Endodermal cell (in vitro differentiated cells): Measurements from ENCODE around the gene SLC25A17. TPM values are rescaled to one million over a fixed set of nuclear protein-coding genes. Genes with fewer than 3 reads are reported as not detected.
"Not testable (repeated sequence)": the region's sequence is repeated elsewhere in the genome, so short reads cannot be mapped to it uniquely, and the experiment has no call there.

Source experiments
- DNase-seq: peaks from one replicate; pipeline ENCODE4 v3.0.0-alpha.2; 2017
- H3K27ac ChIP-seq: 2 replicates; pipeline ENCODE4 v1.5.1; 2013; ENCODE audit warnings: mild to moderate bottlenecking, low read depth, low read length, moderate library complexity
- H3K27me3 ChIP-seq: 2 replicates; pipeline ENCODE4 v1.6.1; 2013; ENCODE audit warnings: mild to moderate bottlenecking, low read length, moderate library complexity; ENCODE audit not compliant: insufficient read depth, control insufficient read depth, poor library complexity, severe bottlenecking
- H3K36me3 ChIP-seq: 2 replicates; pipeline ENCODE4 v1.7.0; 2013; ENCODE audit warnings: mild to moderate bottlenecking, low read length, moderate library complexity; ENCODE audit not compliant: control insufficient read depth, insufficient read depth
- H3K4me1 ChIP-seq: one replicate; pipeline ENCODE4 v1.7.0; 2013; ENCODE audit warnings: low read length; ENCODE audit not compliant: control insufficient read depth, insufficient read depth
- H3K4me3 ChIP-seq: 2 replicates; pipeline ENCODE4 v1.5.1; 2013; ENCODE audit warnings: mild to moderate bottlenecking, low read length, moderate library complexity
- H3K9ac ChIP-seq: 2 replicates; pipeline ENCODE4 v1.6.1; 2013; ENCODE audit warnings: mild to moderate bottlenecking, low read length, moderate library complexity; ENCODE audit not compliant: poor library complexity, severe bottlenecking; ENCODE audit errors: extremely low read depth
- H3K9me3 ChIP-seq: 2 replicates; pipeline ENCODE4 v1.6.1; 2013; ENCODE audit warnings: mild to moderate bottlenecking, low read length, moderate library complexity; ENCODE audit not compliant: control insufficient read depth
- H3K27ac Mint-ChIP-seq: 2 replicates; pipeline ENCODE4 v1.8.0; 2020; ENCODE audit warnings: mixed read lengths
- H3K27me3 Mint-ChIP-seq: 2 replicates; pipeline ENCODE4 v1.8.0; 2021; ENCODE audit warnings: mild to moderate bottlenecking, mixed read lengths; ENCODE audit not compliant: insufficient read depth
- H3K36me3 Mint-ChIP-seq: 2 replicates; pipeline ENCODE4 v1.8.0; 2020; ENCODE audit warnings: low read depth, mixed read lengths
- H3K4me1 Mint-ChIP-seq: 2 replicates; pipeline ENCODE4 v1.8.0; 2020; ENCODE audit warnings: mixed read lengths
- H3K4me3 Mint-ChIP-seq: 2 replicates; pipeline ENCODE4 v1.8.0; 2020; ENCODE audit warnings: mild to moderate bottlenecking, moderate library complexity, mixed read lengths
- H3K9me3 Mint-ChIP-seq: 2 replicates; pipeline ENCODE4 v1.8.0; 2020; ENCODE audit warnings: mild to moderate bottlenecking, mixed read lengths
- CTCF ChIP-seq: fragments of 200-600 bp; sonication (generic); conservative IDR thresholded peaks from 2 replicates; pipeline ENCODE4 v1.5.0; 2021; ENCODE audit warnings: antibody characterized with exemption, mild to moderate bottlenecking
- WGBS, 2 experiments: methylation state at CpG; one replicate each; pipeline versions ENCODE4 v1.1.5 to v1.1.7; 2013; ENCODE audit warnings: missing lambda C conversion rate in 2 of 2, mixed read lengths in 1 of 2; ENCODE audit not compliant: insufficient coverage in 1 of 2, insufficient read length in 1 of 2; 5-methylcytosine and 5-hydroxymethylcytosine counted together
- total RNA-seq, 2 donors: library from RNA; stranded (reverse); fragmentation: NEBNext Ultra II Directional in 1 of 2; extraction: Animal tissue kit (Norgen Biotek cat#: 25700) in 1 of 2; gene quantifications; 2 replicates in 1 of 2; 3 replicates in 1 of 2; pipeline ENCODE4 v1.2.1, GENCODE V29; 2021

Gene SLC25A17
- total RNA-seq, 2 donors from 2014 or later = 25.4 to 29.4 TPM

GRCh38 chr22:40853961-40854360, 34.8 kb upstream of the SLC25A17 start:
- no peak for DNase-seq
- Mint-ChIP-seq H3K36me3 (peaks cover 17% of the 10 kb centered on the region), H3K4me1 (peaks cover 43% of the 10 kb centered on the region), H3K27me3 (no peaks in the 10 kb centered on the region), H3K4me3 (peak overlapping the region; percentile 95), H3K27ac (peak overlapping the region; percentile 71), H3K9me3 (no peaks in the 10 kb centered on the region)
- peak overlapping the region; percentile 99 for H3K9ac ChIP-seq
- H3K4me3 ChIP-seq = peak overlapping the region; percentile 95
- 94 to 100% methylated on average over 1 to 2 of the region's 3 CpGs for WGBS, 2 experiments
- peaks cover 55% of the 10 kb centered on the region for H3K36me3 ChIP-seq
- no peak for TF ChIP-seq CTCF
- no peak overlapping the region for H3K27ac ChIP-seq
- H3K9me3 ChIP-seq = no peaks in the 10 kb centered on the region
- peaks cover 13% of the 10 kb centered on the region for H3K4me1 ChIP-seq
- no peaks in the 10 kb centered on the region for H3K27me3 ChIP-seq

- no peak for TF ChIP-seq CTCF
Observed at GRCh38 chr22:40853333-40853732, 34.2 kb upstream of the SLC25A17 start.

GRCh38 chr22:40845816-40846215, 26.7 kb upstream of the SLC25A17 start:
- not testable (repeated sequence) for H3K4me3 Mint-ChIP-seq, H3K9me3 ChIP-seq, H3K27ac Mint-ChIP-seq, H3K4me1 Mint-ChIP-seq, H3K9ac ChIP-seq, H3K4me1 ChIP-seq, H3K9me3 Mint-ChIP-seq, H3K27me3 ChIP-seq, H3K27me3 Mint-ChIP-seq, H3K27ac ChIP-seq, H3K4me3 ChIP-seq, DNase-seq
- H3K36me3 Mint-ChIP-seq = peaks cover 76% of the 10 kb centered on the region
- 98 to 100% methylated on average over 6 to 10 of the region's 11 CpGs for WGBS, 2 experiments
- peaks cover 97% of the 10 kb centered on the region for H3K36me3 ChIP-seq

More at GRCh38 chr22:40853333-40853732, 34.2 kb upstream of the SLC25A17 start:
- Histone ChIP-seq H3K27me3 (no peaks in the 10 kb centered on the region), H3K4me3 (peak overlapping the region; percentile 95), H3K9me3 (no peaks in the 10 kb centered on the region), H3K36me3 (peaks cover 58% of the 10 kb centered on the region), H3K4me1 (peaks cover 13% of the 10 kb centered on the region), H3K27ac (no peak overlapping the region), H3K9ac (no peak overlapping the region)
- Mint-ChIP-seq H3K36me3 (peaks cover 21% of the 10 kb centered on the region), H3K4me1 (peaks cover 40% of the 10 kb centered on the region), H3K9me3 (no peaks in the 10 kb centered on the region), H3K27ac (peak overlapping the region; percentile 71), H3K27me3 (no peaks in the 10 kb centered on the region), H3K4me3 (peak overlapping the region; percentile 95)
- no peak for DNase-seq
- 92 to 97% methylated on average over 1 of the region's 1 CpG for WGBS, 2 experiments

- H3K36me3 Mint-ChIP-seq = peaks cover 80% of the 10 kb centered on the region
- peaks cover 97% of the 10 kb centered on the region for H3K36me3 ChIP-seq
- no peaks in the 10 kb centered on the region for H3K9me3 Mint-ChIP-seq
- no peaks in the 10 kb centered on the region for H3K4me1 Mint-ChIP-seq
- no peaks in the 10 kb centered on the region for H3K27me3 ChIP-seq
- no peak overlapping the region for H3K4me3 ChIP-seq
- no peak for TF ChIP-seq CTCF
- no peaks in the 10 kb centered on the region for H3K9me3 ChIP-seq
- no peak overlapping the region for H3K4me3 Mint-ChIP-seq
- H3K27ac ChIP-seq = no peak overlapping the region
- H3K4me1 ChIP-seq = no peaks in the 10 kb centered on the region
- no peak overlapping the region for H3K27ac Mint-ChIP-seq
- no peak overlapping the region for H3K9ac ChIP-seq
- H3K27me3 Mint-ChIP-seq = no peaks in the 10 kb centered on the region
- WGBS, 2 experiments = no CpG with 5 or more reads among the region's 3 CpGs
- no peak for DNase-seq
Observed at GRCh38 chr22:40844951-40845350, 25.8 kb upstream of the SLC25A17 start.
